Calu3 (cell line): ENCODE measurements around the gene DGKD. TPM values are rescaled to one million over a fixed set of nuclear protein-coding genes. Genes with fewer than 3 reads are reported as not detected.

ENCODE experiments used
- BruUV-seq: library from RNA; stranded (reverse); fragments of 400-500 nt; replicated peaks from 2 replicates; lab custom pipeline; 2021; lab: Mats Ljungman, UMichigan
- CTCF ChIA-PET: fragments of 300-600 bp; sonication (Branson Sonifier 250); formaldehyde crosslinking; loops from one replicate; lab custom pipeline; 2022; ENCODE audit warnings: antibody characterized with exemption; lab: Charles Lee
- DNase-seq: peaks from one replicate; pipeline ENCODE4 v3.0.0; 2022
- H3K27ac Mint-ChIP-seq: one replicate; pipeline ENCODE4 v1.8.0; 2022; ENCODE audit warnings: mixed read lengths; ENCODE audit not compliant: unreplicated experiment
- H3K27me3 Mint-ChIP-seq: one replicate; pipeline ENCODE4 v1.8.0; 2022; ENCODE audit warnings: mixed read lengths; ENCODE audit not compliant: unreplicated experiment
- H3K36me3 Mint-ChIP-seq: one replicate; pipeline ENCODE4 v1.8.0; 2022; ENCODE audit warnings: mild to moderate bottlenecking, moderate library complexity, mixed read lengths; ENCODE audit not compliant: insufficient read depth, unreplicated experiment
- H3K4me1 Mint-ChIP-seq: one replicate; pipeline ENCODE4 v1.8.0; 2022; ENCODE audit warnings: mild to moderate bottlenecking, low read depth, mixed read lengths; ENCODE audit not compliant: unreplicated experiment
- H3K4me3 Mint-ChIP-seq: one replicate; pipeline ENCODE4 v1.8.0; 2022; ENCODE audit warnings: mild to moderate bottlenecking, low read depth, moderate library complexity, mixed read lengths; ENCODE audit not compliant: unreplicated experiment
- H3K9me3 Mint-ChIP-seq: one replicate; pipeline ENCODE4 v1.8.0; 2022; ENCODE audit warnings: low read depth, mixed read lengths; ENCODE audit not compliant: unreplicated experiment
- intact Hi-C: fragments of 100-400 bp; cut with micrococcal nuclease; formaldehyde crosslinking; loops from one replicate; pipeline ENCODE4 v1.10.0; 2022; ENCODE audit not compliant: unreplicated experiment
- total RNA-seq: library from RNA; stranded (reverse); gene quantifications from 2 replicates; pipeline ENCODE4 v1.2.3, GENCODE V29; 2022
- TF ChIP-seq, protein P1 (sequence below): fragments of 200-600 bp; IDR thresholded peaks from one replicate; pipeline ENCODE4 v1.8.0; 2022; ENCODE audit warnings: antibody characterized with exemption; ENCODE audit not compliant: unreplicated experiment

The DGKD gene
- total RNA-seq, 1 experiment from 2014 or later: 26.5 TPM

DNA sequence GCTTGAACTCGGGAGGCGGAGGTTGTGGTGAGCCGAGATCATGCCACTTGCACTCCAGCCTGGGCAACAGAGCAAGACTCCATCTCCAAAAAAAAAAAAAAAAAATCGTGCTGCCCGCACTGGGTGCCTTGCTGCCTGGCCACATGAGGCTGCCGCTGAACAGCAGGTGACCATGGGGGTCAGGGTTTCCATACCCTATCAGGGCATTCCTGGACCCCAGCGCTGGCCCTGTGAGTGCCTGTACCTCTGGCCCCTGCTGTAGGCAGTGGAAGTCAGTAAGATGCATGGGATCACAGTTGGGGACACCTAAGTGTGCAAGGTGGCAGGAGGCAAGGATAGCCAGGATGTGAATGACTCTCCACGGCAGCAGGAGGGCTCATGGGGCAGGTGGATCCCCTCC lies 27.8 kb upstream of the DGKD start:
- CTCF ChIA-PET: interaction anchor here (0.7 kb wide), 1 partner anchor 233 kb away, joined by 7 read pairs; no protein-coding TSS in a partner anchor
- intact Hi-C loops: no loop called here
- H3K4me1 Mint-ChIP-seq: no peaks in the 10 kb centered on the region
- TF ChIP-seq, protein P1, sequence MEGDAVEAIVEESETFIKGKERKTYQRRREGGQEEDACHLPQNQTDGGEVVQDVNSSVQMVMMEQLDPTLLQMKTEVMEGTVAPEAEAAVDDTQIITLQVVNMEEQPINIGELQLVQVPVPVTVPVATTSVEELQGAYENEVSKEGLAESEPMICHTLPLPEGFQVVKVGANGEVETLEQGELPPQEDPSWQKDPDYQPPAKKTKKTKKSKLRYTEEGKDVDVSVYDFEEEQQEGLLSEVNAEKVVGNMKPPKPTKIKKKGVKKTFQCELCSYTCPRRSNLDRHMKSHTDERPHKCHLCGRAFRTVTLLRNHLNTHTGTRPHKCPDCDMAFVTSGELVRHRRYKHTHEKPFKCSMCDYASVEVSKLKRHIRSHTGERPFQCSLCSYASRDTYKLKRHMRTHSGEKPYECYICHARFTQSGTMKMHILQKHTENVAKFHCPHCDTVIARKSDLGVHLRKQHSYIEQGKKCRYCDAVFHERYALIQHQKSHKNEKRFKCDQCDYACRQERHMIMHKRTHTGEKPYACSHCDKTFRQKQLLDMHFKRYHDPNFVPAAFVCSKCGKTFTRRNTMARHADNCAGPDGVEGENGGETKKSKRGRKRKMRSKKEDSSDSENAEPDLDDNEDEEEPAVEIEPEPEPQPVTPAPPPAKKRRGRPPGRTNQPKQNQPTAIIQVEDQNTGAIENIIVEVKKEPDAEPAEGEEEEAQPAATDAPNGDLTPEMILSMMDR: no peak
- peaks cover 32% of the 10 kb centered on the region for H3K27me3 Mint-ChIP-seq
- H3K9me3 Mint-ChIP-seq: no peaks in the 10 kb centered on the region
- BruUV-seq: no TSS peak
- no peak for DNase-seq
- H3K4me3 Mint-ChIP-seq: no peak overlapping the region
- H3K27ac Mint-ChIP-seq: no peak overlapping the region
- no peaks in the 10 kb centered on the region for H3K36me3 Mint-ChIP-seq

DNA sequence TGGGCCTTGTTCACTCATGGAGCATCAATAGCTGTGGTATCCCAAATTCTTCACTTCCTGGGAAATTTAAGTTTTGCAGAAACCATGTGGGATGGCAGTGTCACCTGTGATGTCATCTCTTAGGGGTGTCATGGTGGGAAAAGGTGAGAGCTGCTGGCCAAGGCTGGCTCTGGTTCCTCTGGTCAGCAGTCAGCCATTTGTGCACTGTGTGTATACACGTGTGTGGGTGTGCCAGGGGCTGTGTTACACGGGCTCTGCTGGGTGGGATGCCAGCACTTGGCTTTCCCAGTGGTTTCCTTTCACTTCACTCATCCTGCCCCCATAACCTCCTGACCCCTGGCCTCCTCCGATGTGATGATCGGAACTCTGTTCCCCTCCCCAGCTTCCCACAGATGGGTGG lies 25.4 kb upstream of the DGKD start:
- intact Hi-C loops: no loop called here
- CTCF ChIA-PET: no interaction called here
- no peaks in the 10 kb centered on the region for H3K9me3 Mint-ChIP-seq
- H3K4me1 Mint-ChIP-seq: no peaks in the 10 kb centered on the region
- no TSS peak for BruUV-seq
- no peak overlapping the region for H3K4me3 Mint-ChIP-seq
- no peak overlapping the region for H3K27ac Mint-ChIP-seq
- peaks cover 36% of the 10 kb centered on the region for H3K27me3 Mint-ChIP-seq
- TF ChIP-seq, protein P1: no peak
- H3K36me3 Mint-ChIP-seq: no peaks in the 10 kb centered on the region
- DNase-seq: no peak

DNA sequence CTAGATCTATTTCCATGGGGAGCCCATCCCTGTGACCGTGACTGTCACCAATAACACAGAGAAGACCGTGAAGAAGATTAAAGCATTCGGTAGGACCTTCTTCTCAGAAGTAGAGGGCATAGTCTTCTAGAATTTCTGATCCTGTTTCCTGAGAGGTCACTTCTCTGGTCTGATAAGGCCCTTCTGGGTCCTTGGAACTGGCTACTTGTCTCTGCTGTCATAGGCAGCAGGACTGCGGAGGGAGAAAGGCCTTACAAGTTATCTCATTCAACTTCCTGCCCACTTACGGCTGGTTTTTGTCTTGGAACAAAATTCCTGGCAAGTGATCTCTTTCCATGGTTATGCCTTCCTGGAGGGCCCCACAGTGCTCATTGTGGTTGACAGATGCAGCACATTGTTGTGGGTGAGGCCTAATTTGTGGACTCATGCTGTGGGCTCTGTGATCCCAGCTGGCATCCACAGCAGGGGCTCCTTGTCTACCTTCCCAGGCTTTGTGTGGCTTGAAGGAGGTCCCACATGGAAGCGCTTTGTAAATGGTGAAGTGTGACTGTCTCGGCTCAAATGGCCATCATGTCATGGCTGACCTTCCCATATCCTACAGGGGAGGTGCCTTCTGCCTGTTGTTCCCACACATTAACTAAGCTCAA lies 24.7 kb upstream of the DGKD start:
- H3K27ac Mint-ChIP-seq: no peak overlapping the region
- H3K36me3 Mint-ChIP-seq: no peaks in the 10 kb centered on the region
- TF ChIP-seq, protein P1: no peak
- BruUV-seq: no TSS peak
- no peak for DNase-seq
- peaks cover 36% of the 10 kb centered on the region for H3K27me3 Mint-ChIP-seq
- H3K4me3 Mint-ChIP-seq: no peak overlapping the region
- H3K9me3 Mint-ChIP-seq: no peaks in the 10 kb centered on the region
- intact Hi-C loops: no loop called here
- no peaks in the 10 kb centered on the region for H3K4me1 Mint-ChIP-seq
- CTCF ChIA-PET: no interaction called here

DNA sequence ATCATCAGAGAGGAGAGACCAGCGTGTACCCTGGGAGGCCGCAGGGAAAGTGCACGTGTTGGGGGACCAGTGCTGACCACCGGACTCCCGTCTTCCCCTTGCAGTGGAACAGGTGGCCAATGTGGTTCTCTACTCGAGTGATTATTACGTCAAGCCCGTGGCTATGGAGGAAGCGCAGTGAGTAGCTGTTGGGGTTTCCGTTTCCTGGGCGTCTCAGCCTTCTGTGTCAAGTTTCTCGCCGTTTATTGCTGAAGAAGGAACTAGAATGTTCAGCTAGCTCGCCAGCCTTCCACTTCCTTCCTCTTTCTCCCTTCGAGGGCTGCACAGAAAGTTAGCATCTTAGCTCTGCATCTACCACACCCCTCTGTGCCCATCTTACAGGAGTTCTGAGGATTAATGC lies 22.8 kb upstream of the DGKD start:
- no peaks in the 10 kb centered on the region for H3K9me3 Mint-ChIP-seq
- TF ChIP-seq, protein P1: no peak

More for the DNA sequence above, 22.8 kb upstream of the DGKD start:
- no TSS peak for BruUV-seq
- H3K27me3 Mint-ChIP-seq: peaks cover 44% of the 10 kb centered on the region
- H3K4me3 Mint-ChIP-seq: no peak overlapping the region
- no peak for DNase-seq
- CTCF ChIA-PET: interaction anchor here (0.6 kb wide), 1 partner anchor 329 kb away, joined by 3 read pairs; no protein-coding TSS in a partner anchor
- intact Hi-C loops: no loop called here
- no peak overlapping the region for H3K27ac Mint-ChIP-seq
- no peaks in the 10 kb centered on the region for H3K36me3 Mint-ChIP-seq
- no peaks in the 10 kb centered on the region for H3K4me1 Mint-ChIP-seq
